HEK293 (cell line): Measurements from ENCODE around the gene PRPF40B.

ENCODE experiments used
- CTCF ChIP-seq: fragments of 450-650 bp; formaldehyde crosslinking; IDR thresholded peaks from 2 replicates; pipeline ENCODE4 v1.5.1; 2016; ENCODE audit warnings: missing biosample characterization, missing genetic modification characterization
- HIC1 ChIP-seq: fragments of 450-650 bp; formaldehyde crosslinking; IDR thresholded peaks from 2 replicates; pipeline ENCODE4 v1.5.1; 2016; ENCODE audit warnings: missing biosample characterization, missing genetic modification characterization
- MEIS1 ChIP-seq: sonication (generic); formaldehyde crosslinking; IDR thresholded peaks from 2 replicates; pipeline ENCODE4 v1.8.1; 2022; ENCODE audit warnings: missing genetic modification reagents, mild to moderate bottlenecking, borderline replicate concordance
- MZF1 ChIP-seq: fragments of 450-650 bp; formaldehyde crosslinking; IDR thresholded peaks from 2 replicates; pipeline ENCODE4 v1.5.1; 2017; ENCODE audit warnings: missing biosample characterization, missing genetic modification characterization, borderline replicate concordance
- ZEB2 ChIP-seq: fragments of 450-650 bp; formaldehyde crosslinking; IDR thresholded peaks from 2 replicates; pipeline ENCODE4 v1.5.1; 2016; ENCODE audit warnings: missing biosample characterization, missing genetic modification characterization
- ZNF121 ChIP-seq: fragments of 450-650 bp; formaldehyde crosslinking; IDR thresholded peaks from 2 replicates; pipeline ENCODE4 v1.5.1; 2016; ENCODE audit warnings: missing biosample characterization, missing genetic modification characterization
- ZNF132 ChIP-seq: fragments of 450-650 bp; formaldehyde crosslinking; IDR thresholded peaks from 2 replicates; pipeline ENCODE4 v1.5.1; 2017; ENCODE audit warnings: missing biosample characterization, missing genetic modification characterization, borderline replicate concordance
- ZNF341 ChIP-seq: fragments of 450-650 bp; formaldehyde crosslinking; IDR thresholded peaks from 2 replicates; pipeline ENCODE4; 2016; ENCODE audit warnings: low read depth, missing biosample characterization, missing genetic modification characterization
- ZNF571 ChIP-seq: fragments of 450-650 bp; formaldehyde crosslinking; IDR thresholded peaks from 2 replicates; pipeline ENCODE4 v1.5.0; 2017; ENCODE audit warnings: missing biosample characterization, missing genetic modification characterization
- ZNF624 ChIP-seq: fragments of 450-650 bp; formaldehyde crosslinking; IDR thresholded peaks from 2 replicates; pipeline ENCODE4 v1.5.1; 2017; ENCODE audit warnings: missing biosample characterization, missing genetic modification characterization

GRCh38 chr12:49644620-49644994, 21.2 kb downstream of the PRPF40B start:
- no peak for TF ChIP-seq ZNF624 (tag by site-specific recombination)
- no peak for TF ChIP-seq MZF1
- no peak for TF ChIP-seq ZNF121
- no peak for TF ChIP-seq MEIS1 (CRISPR knock-in tag)
- TF ChIP-seq ZNF132 (tag by site-specific recombination) = no peak
- no peak for TF ChIP-seq ZEB2
- peak; percentile 84 for TF ChIP-seq CTCF
- no peak for TF ChIP-seq ZNF341 (tag by site-specific recombination)
- TF ChIP-seq ZNF571 (tag by site-specific recombination) = no peak
- TF ChIP-seq HIC1 (tag by site-specific recombination) = no peak
